A673 (cell line): ENCODE results near the gene TSPAN15.

Source experiments
- CTCF ChIP-seq: fragments of 300-800, 200-600 bp; sonication (generic); conservative IDR thresholded peaks from 2 replicates; pipeline ENCODE4 v1.5.1; 2017; ENCODE audit warnings: low read depth, mild to moderate bottlenecking, antibody characterized with exemption, low read length, moderate library complexity, mixed read lengths
- EZH2 ChIP-seq: fragments of 200-600 bp; sonication (generic); IDR thresholded peaks from 2 replicates; pipeline ENCODE4 v1.6.1; 2017; ENCODE audit warnings: borderline replicate concordance, low read depth, mild to moderate bottlenecking, mixed read lengths, antibody characterized with exemption, low read length; ENCODE audit not compliant: poor library complexity, severe bottlenecking

- no peak for TF ChIP-seq CTCF
- TF ChIP-seq EZH2, result no peak
These were observed 12.6 kb downstream of the TSPAN15 start for GRCh38 chr10:69463886-69464285.
